GM12874 (cell line): ENCODE data around the gene LAMP1.

Source experiments
- TF ChIP-seq, protein P1 (sequence below): IDR thresholded peaks from 2 replicates; pipeline ENCODE4 v1.5.1; 2011; ENCODE audit warnings: low read depth, mild to moderate bottlenecking, control low read depth, low read length, moderate library complexity; ENCODE audit not compliant: insufficient read depth

LAMP1 gene

DNA sequence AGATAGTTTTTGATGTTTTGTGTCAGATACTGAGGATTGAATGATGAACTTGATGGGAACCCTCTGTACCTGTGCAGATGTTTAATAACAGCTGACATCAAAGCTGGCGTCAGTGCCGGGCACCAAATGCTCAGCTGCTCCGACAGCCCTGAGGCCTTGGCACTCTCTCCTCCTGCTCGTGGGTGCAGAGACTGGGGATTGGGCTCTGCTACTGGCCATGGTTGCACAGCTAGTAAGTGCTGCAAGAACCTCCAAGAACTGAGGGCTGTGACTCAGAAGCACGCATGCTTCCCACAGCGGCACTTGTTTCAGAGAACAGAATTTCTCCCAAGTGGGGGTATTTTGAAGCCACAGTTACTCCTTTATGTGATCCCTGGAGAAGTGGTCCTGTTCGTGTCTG is 5.9 kb downstream of the LAMP1 start:
- TF ChIP-seq, protein P1, sequence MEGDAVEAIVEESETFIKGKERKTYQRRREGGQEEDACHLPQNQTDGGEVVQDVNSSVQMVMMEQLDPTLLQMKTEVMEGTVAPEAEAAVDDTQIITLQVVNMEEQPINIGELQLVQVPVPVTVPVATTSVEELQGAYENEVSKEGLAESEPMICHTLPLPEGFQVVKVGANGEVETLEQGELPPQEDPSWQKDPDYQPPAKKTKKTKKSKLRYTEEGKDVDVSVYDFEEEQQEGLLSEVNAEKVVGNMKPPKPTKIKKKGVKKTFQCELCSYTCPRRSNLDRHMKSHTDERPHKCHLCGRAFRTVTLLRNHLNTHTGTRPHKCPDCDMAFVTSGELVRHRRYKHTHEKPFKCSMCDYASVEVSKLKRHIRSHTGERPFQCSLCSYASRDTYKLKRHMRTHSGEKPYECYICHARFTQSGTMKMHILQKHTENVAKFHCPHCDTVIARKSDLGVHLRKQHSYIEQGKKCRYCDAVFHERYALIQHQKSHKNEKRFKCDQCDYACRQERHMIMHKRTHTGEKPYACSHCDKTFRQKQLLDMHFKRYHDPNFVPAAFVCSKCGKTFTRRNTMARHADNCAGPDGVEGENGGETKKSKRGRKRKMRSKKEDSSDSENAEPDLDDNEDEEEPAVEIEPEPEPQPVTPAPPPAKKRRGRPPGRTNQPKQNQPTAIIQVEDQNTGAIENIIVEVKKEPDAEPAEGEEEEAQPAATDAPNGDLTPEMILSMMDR, result no peak

DNA sequence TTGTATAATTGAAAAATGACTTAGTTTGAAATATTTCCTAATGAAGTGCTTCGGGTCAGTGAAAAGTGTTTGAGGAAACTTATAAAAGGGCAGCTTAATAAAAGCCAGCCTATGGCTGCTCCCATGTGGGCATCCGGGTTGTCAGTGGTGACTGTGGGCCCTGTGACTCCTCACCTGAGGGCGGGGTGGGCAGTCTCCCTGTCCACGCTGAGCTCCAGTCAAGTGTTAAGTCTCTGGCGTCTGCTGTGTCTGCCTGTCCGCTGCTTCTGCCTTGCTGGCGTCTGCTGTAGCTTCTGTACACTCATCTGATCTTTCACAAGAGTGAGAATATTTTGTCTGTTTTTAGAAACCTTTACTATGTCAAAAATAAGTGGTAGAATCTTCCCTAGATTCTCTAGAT is 7.1 kb downstream of the LAMP1 start:
- TF ChIP-seq, protein P1, result no peak

DNA sequence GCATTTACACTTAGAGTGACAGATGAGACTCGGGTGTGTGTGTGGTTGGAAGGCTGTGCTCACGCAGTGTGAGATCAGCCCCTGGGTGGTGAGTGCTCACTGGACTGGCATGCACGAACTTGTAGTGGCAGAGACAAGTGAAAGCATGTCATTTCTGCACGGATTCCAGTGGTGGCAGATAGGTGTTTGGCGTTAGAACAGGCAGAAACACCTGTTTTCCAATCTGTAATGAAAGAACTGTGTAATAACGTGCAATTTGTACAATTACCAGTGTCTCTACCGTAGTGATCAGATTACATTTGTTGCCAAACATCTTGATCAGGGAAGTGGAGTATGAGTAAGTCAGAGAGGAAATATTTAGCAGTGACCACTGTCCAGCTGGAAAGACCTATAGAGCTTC is 8.2 kb downstream of the LAMP1 start:
- TF ChIP-seq, protein P1, result no peak

DNA sequence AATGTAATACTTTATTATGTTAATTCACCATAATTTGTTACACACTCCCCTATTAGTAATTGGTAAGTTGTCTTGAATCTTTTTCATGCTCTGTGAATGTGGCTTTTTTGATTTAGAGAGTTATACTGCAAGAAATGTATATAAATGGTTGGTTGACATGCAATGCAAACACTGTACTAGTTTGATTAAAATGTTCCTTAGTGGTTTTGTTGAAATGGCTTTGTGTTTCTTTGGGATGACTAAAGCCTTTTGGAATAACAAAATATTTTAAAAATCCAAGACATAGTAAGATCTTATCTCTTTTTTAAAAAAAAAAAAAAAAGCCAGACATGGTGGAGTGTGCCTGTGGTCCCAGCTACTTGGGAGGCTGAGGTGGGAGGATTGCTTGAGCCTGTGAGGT is 10.5 kb downstream of the LAMP1 start:
- TF ChIP-seq, protein P1, result no peak

DNA sequence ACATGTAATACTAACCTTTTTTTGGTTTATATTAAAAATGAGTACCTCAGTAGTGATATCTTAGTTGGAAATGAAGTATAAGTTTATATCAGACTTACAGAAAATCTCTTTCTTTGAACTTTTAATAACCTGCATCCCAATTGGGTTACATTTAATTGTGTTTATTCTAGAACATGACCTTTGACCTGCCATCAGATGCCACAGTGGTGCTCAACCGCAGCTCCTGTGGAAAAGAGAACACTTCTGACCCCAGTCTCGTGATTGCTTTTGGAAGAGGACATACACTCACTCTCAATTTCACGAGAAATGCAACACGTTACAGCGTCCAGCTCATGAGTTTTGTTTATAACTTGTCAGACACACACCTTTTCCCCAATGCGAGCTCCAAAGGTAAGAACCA is 12.4 kb downstream of the LAMP1 start:
- TF ChIP-seq, protein P1, result no peak

DNA sequence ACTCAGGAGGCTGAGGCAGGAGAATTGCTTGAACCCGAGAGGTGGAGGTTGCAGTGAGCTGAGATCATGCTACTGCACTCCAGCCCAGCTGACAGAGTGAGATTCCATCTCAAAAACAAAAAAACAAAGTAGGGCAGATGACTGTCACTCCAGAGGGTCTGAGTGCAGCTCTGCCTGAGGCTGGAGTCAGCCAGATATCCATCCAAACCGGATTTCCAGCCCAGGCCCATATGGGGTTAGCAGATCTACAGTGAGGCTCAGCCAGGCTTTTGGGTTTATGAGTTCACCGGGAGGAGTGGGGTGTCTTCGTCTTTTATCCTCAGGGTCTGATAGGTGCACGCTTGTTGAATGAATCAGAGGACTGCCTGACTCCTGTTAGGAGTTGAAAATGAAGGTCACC is 19.0 kb downstream of the LAMP1 start:
- TF ChIP-seq, protein P1, result no peak

DNA sequence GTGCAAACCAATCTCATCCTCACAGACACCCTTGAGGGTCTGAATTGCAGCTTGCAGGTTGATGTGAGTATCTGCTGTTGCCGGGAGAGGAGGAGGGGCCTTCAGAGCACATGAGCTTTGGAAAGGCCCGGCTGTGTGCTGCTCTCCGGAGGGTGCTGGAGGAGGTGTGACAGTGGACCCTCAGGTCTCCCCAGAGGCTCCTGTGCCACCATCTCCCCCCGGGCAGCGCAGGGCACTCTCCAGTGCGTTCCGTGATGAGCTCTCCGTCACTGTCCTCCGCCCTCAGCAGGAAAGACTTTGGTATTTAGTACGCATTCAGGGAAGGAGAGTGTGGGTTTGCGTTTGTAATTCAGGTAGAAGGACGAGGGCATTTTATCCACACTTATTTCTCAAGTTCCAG is 20.0 kb downstream of the LAMP1 start:
- TF ChIP-seq, protein P1, result no peak

DNA sequence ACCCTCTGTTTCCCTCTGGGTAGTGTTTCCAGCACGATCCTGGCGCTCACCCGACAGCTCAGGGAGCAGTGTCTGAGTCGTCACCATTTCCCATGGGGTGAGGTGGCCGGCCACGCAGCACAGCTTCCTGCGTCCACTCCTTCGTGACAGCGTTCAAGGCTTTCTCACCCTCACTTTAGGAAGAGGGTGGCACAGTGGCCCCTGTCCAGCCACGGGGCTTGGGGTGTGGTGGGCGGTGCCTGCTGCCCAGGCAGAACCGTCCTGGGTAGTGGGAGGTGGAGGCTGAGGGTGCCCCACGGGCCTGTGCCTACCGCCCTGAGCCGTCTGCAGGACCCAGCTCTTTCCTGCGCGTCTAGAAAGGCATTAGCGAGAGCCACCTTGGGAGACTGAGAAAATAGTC is 21.9 kb downstream of the LAMP1 start:
- TF ChIP-seq, protein P1, result no peak
